Measurements from ENCODE around the gene MYOM3. TPM values are rescaled to one million over a fixed set of nuclear protein-coding genes. Genes with fewer than 3 reads are reported as not detected.

MYOM3 gene
- total RNA-seq, 1 donor from 2014 or later: 0.69 TPM

DNA sequence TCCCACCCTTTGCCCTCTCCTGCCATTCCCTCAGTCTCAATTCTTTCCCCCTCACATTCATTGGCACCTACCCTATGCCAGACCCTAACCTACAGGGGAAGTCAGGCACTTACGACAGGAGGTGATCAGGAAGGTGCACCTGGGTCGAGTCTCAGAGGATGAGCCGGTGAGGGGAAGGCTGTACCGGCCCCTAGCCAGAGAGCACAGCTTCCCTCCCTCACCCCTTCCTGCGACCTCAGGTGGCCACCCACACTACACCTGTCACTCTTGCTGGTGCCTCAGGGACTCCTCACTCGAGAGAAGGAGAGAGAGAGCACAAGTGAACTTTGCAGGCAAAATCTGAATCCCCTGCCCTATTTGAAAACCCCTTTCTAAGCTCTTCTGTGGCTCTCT, 1.7 kb upstream of the MYOM3 start:
- Histone ChIP-seq H3K9me3 (no peaks in the 10 kb centered on the region), H3K4me3 (no peak overlapping the region), H3K27ac (no peak overlapping the region), H3K4me1 (peaks cover 5% of the 10 kb centered on the region), H3K36me3 (no peaks in the 10 kb centered on the region), H3K27me3 (no peaks in the 10 kb centered on the region)
- intact Hi-C loops (cut with DNase I): no loop called here
- TF ChIP-seq, protein P1, sequence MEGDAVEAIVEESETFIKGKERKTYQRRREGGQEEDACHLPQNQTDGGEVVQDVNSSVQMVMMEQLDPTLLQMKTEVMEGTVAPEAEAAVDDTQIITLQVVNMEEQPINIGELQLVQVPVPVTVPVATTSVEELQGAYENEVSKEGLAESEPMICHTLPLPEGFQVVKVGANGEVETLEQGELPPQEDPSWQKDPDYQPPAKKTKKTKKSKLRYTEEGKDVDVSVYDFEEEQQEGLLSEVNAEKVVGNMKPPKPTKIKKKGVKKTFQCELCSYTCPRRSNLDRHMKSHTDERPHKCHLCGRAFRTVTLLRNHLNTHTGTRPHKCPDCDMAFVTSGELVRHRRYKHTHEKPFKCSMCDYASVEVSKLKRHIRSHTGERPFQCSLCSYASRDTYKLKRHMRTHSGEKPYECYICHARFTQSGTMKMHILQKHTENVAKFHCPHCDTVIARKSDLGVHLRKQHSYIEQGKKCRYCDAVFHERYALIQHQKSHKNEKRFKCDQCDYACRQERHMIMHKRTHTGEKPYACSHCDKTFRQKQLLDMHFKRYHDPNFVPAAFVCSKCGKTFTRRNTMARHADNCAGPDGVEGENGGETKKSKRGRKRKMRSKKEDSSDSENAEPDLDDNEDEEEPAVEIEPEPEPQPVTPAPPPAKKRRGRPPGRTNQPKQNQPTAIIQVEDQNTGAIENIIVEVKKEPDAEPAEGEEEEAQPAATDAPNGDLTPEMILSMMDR (IDR thresholded peaks at IDR 0.05): no peak
- peak; percentile 22 for DNase-seq
- no peak for ATAC-seq

DNA sequence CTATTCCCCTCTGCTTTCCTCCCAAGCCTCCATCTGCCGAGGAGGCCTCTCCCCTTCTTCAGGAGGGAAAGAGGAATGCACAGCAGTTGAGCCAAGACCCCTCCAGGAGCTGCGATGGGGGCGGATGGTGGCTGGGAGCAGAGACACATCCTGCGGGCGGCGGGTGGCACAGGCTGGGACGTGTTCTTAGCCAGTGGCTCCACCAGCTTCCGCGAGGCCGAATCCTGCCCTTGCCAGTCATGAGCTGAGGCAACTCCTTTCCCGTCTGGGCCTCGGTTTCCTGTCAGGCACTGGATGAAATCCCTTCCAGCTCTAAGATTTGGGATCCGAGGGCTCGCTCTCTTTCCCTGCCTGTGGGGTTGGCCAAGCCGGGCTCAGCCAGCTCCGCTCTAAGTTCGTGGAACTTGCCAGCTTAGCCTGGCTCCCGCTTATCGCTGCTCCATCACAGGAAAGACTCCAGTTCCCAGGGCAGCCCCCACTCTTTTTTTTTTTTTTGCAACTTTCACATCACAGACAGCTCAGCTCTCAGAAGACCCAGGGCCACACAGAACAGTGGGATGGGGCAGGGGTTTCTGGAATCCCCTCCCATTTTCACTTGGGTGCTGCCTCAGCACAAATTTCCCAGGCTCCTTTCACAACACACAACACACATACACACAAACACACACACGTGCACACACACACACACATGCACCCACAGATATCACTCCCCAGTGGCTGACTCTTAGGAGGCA, 506 bp downstream of the MYOM3 start:
- ATAC-seq (no peak), DNase-seq (peak; percentile 64)
- H3K27ac ChIP-seq: no peak overlapping the region
- H3K4me3 ChIP-seq: no peak overlapping the region
- intact Hi-C loops (cut with DNase I): no loop called here
- H3K27me3 ChIP-seq: no peaks in the 10 kb centered on the region
- no peaks in the 10 kb centered on the region for H3K36me3 ChIP-seq
- peaks cover 5% of the 10 kb centered on the region for H3K4me1 ChIP-seq
- H3K9me3 ChIP-seq: no peaks in the 10 kb centered on the region
- TF ChIP-seq, protein P1 (IDR thresholded peaks at IDR 0.05): no peak

DNA sequence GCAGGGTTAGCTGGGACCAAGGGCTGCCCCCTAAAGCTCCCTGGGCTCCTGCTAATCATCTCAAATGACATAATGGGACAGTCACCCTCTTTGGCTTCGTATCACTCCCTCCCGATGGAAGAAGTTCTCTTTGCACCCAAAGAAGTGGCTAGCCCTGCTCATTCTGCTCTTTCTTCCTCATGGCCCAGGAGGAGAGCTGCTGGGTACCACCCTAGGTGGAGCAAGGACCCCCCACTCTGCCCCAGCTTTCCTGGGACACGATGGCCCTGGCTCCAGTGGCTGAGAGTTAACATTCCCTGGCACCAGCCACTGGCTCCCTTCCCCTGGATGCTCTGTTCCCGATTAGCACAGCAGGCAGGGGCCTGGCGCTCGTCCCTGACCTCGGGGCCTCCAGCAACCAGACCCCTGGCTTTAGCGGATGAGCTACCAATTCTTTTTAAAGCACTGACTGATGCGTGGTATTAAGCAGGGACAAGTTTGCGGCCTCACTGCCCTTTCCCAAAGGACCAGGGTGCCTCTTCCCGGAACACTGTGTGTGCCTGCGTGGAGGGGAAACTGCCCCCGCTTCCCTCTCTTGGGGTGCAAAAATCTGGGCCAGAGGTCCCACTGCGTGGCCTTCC, 1.2 kb downstream of the MYOM3 start:
- H3K4me3 ChIP-seq: no peak overlapping the region
- H3K9me3 ChIP-seq: no peaks in the 10 kb centered on the region
- intact Hi-C loops (cut with DNase I): no loop called here
- DNase-seq (peak; percentile 48), ATAC-seq (no peak)
- H3K27me3 ChIP-seq: no peaks in the 10 kb centered on the region
- H3K36me3 ChIP-seq: no peaks in the 10 kb centered on the region
- peaks cover 5% of the 10 kb centered on the region for H3K4me1 ChIP-seq
- TF ChIP-seq, protein P1 (IDR thresholded peaks at IDR 0.05): no peak
- H3K27ac ChIP-seq: no peak overlapping the region

DNA sequence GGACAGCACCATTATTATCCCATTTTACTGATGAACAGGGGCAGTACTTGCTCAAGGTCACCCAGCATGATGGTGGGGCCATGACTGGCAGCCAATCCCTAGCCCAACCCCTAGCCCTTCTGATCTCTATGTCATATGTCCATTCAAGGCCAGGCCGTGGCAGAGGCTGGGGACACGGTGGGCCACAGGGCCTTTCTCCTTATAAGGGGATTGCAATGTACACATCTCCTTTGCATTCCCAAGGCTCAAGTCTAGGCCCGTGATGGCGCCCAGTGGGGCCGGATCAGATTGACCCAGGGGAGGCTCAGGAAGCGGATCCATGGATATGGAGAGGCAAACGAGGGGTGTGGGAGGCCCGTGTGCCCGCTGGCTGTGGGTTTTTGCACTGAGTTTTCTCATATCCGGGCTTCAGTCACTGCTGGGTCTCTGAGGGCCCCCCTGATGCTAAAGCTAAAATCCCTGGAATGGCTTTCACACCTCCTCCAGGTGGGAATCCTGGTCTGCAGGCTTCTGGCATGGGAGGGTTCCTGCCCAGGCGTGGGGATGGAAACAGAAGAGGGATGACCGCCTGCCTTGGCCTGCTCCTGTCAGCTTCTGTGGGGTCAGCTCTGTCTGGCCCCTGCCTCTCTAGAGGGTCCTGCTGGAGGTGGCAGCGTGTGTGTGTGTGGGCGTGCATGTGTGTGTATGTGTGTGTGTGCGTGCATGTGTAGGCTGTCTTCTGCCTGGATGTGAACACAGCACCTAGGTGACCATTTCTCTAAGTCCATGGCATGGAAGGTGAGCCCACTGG, 2.1 kb downstream of the MYOM3 start:
- peak; percentile 56 for DNase-seq

DNA sequence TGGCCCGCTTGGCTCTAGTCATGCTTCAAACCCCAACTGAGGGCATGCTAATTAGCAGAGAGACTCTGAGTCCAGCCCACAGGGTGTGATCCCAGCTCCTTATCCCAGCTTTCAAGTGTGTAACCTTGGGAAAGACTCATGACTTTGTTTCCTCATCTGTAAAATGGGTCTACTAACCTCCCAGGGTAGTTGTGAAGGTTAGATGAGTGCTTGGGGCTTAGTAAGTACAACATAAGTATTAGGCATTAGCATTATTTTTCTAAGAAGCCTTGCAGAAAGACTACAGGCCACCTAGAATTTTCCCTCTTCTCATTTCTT, 2.8 kb downstream of the MYOM3 start:
- intact Hi-C loops (cut with DNase I): no loop called here
- H3K9me3 ChIP-seq: no peaks in the 10 kb centered on the region
- H3K4me3 ChIP-seq: no peak overlapping the region
- DNase-seq (no peak), ATAC-seq (no peak)
- H3K36me3 ChIP-seq: no peaks in the 10 kb centered on the region
- peaks cover 5% of the 10 kb centered on the region for H3K4me1 ChIP-seq
- H3K27ac ChIP-seq: no peak overlapping the region
- TF ChIP-seq, protein P1 (IDR thresholded peaks at IDR 0.05): no peak
- H3K27me3 ChIP-seq: no peaks in the 10 kb centered on the region

More for the DNA sequence above, 2.1 kb downstream of the MYOM3 start:
- Histone ChIP-seq H3K36me3 (no peaks in the 10 kb centered on the region), H3K9me3 (no peaks in the 10 kb centered on the region), H3K27ac (no peak overlapping the region), H3K4me1 (peaks cover 5% of the 10 kb centered on the region), H3K4me3 (no peak overlapping the region), H3K27me3 (no peaks in the 10 kb centered on the region)
- intact Hi-C loops (cut with DNase I): no loop called here
- TF ChIP-seq, protein P1 (IDR thresholded peaks at IDR 0.05): no peak
- no peak for ATAC-seq

All from upper lobe of right lung (tissue), 1 donor.